ENCODE data around the gene FGF19. TPM values are rescaled to one million over a fixed set of nuclear protein-coding genes. Genes with fewer than 3 reads are reported as not detected.
"Not testable (repeated sequence)": the region's sequence is repeated elsewhere in the genome, so short reads cannot be mapped to it uniquely, and the experiment has no call there.

The FGF19 gene
- total RNA-seq, 1 donor from 2014 or later = not detected

GRCh38 chr11:69697861-69698260 lies 6.0 kb downstream of the FGF19 start:
- no peak overlapping the region for H3K27ac ChIP-seq (replicated peaks)
- TF ChIP-seq CTCF (IDR thresholded peaks at IDR 0.05; ENCODE audit: borderline replicate concordance) = no peak
- no peaks in the 10 kb centered on the region for H3K36me3 ChIP-seq
- no peak overlapping the region for H3K4me3 ChIP-seq
- H3K9me3 ChIP-seq (replicated peaks) = peaks cover under 1% of the 10 kb centered on the region
- DNase-seq = no peak
- H3K27me3 ChIP-seq (ENCODE audit: low read depth) = peaks cover 98% of the 10 kb centered on the region
- H3K4me1 ChIP-seq = peaks cover 29% of the 10 kb centered on the region
- intact Hi-C loops (cut with micrococcal nuclease) = no loop called here

GRCh38 chr11:69697469-69697843 lies 6.4 kb downstream of the FGF19 start:
- H3K4me1 ChIP-seq = peaks cover 25% of the 10 kb centered on the region

GRCh38 chr11:69696749-69697468 lies 6.9 kb downstream of the FGF19 start:
- intact Hi-C loops (cut with micrococcal nuclease) = no loop called here
- H3K27me3 ChIP-seq (ENCODE audit: low read depth) = peaks cover 98% of the 10 kb centered on the region
- no peaks in the 10 kb centered on the region for H3K36me3 ChIP-seq
- no peak for TF ChIP-seq CTCF (IDR thresholded peaks at IDR 0.05; ENCODE audit: borderline replicate concordance)
- H3K9me3 ChIP-seq (replicated peaks) = peaks cover 9% of the 10 kb centered on the region
- H3K27ac ChIP-seq (replicated peaks) = no peak overlapping the region
- peaks cover 19% of the 10 kb centered on the region for H3K4me1 ChIP-seq
- no peak overlapping the region for H3K4me3 ChIP-seq
- DNase-seq = no peak

More at GRCh38 chr11:69697469-69697843, 6.4 kb downstream of the FGF19 start:
- no peaks in the 10 kb centered on the region for H3K36me3 ChIP-seq
- peaks cover 4% of the 10 kb centered on the region for H3K9me3 ChIP-seq (replicated peaks)
- no peak overlapping the region for H3K27ac ChIP-seq (replicated peaks)
- intact Hi-C loops (cut with micrococcal nuclease) = no loop called here
- no peak overlapping the region for H3K4me3 ChIP-seq
- TF ChIP-seq CTCF (IDR thresholded peaks at IDR 0.05; ENCODE audit: borderline replicate concordance) = no peak
- no peak for DNase-seq
- H3K27me3 ChIP-seq (ENCODE audit: low read depth) = peaks cover 98% of the 10 kb centered on the region

- H3K9me3 ChIP-seq (replicated peaks); intact Hi-C loops (cut with micrococcal nuclease); DNase-seq; H3K27ac ChIP-seq (replicated peaks); H3K4me3 ChIP-seq; H3K36me3 ChIP-seq: not testable (repeated sequence)
- Histone ChIP-seq H3K27me3 (ENCODE audit: low read depth) (peaks cover 95% of the 10 kb centered on the region), H3K4me1 (peaks cover 16% of the 10 kb centered on the region)
Measured at GRCh38 chr11:69695995-69696394, 7.8 kb downstream of the FGF19 start.

GRCh38 chr11:69695581-69695980 lies 8.2 kb downstream of the FGF19 start:
- Histone ChIP-seq H3K4me3 (no peak overlapping the region), H3K4me1 (peaks cover 12% of the 10 kb centered on the region), H3K27me3 (ENCODE audit: low read depth) (peaks cover 95% of the 10 kb centered on the region), H3K9me3 (replicated peaks) (peaks cover 9% of the 10 kb centered on the region), H3K27ac (replicated peaks) (no peak overlapping the region), H3K36me3 (no peaks in the 10 kb centered on the region)
- no peak for DNase-seq
- intact Hi-C loops (cut with micrococcal nuclease) = no loop called here
- no peak for TF ChIP-seq CTCF (IDR thresholded peaks at IDR 0.05; ENCODE audit: borderline replicate concordance)

GRCh38 chr11:69694781-69695180 lies 9.0 kb downstream of the FGF19 start:
- TF ChIP-seq CTCF (IDR thresholded peaks at IDR 0.05; ENCODE audit: borderline replicate concordance) = no peak
- H3K4me3 ChIP-seq = no peak overlapping the region
- no peak for DNase-seq
- H3K27ac ChIP-seq (replicated peaks) = no peak overlapping the region
- no peaks in the 10 kb centered on the region for H3K36me3 ChIP-seq
- peaks cover 95% of the 10 kb centered on the region for H3K27me3 ChIP-seq (ENCODE audit: low read depth)
- H3K4me1 ChIP-seq = peaks cover 4% of the 10 kb centered on the region
- intact Hi-C loops (cut with micrococcal nuclease) = no loop called here
- H3K9me3 ChIP-seq (replicated peaks) = peaks cover 9% of the 10 kb centered on the region
